ENCODE measurements around the gene SELENBP1. TPM values are rescaled to one million over a fixed set of nuclear protein-coding genes. Genes with fewer than 3 reads are reported as not detected.
A peak's percentile ranks its signal among the peaks of the same experiment; 100 is the strongest.

Gene SELENBP1
- total and polyA plus RNA-seq, 9 of the 15 experiments (the other 6 are each of a cell fraction or from before 2014, with no cell fraction given): 25.8 to 81.2 (median 47.1) TPM

DNA sequence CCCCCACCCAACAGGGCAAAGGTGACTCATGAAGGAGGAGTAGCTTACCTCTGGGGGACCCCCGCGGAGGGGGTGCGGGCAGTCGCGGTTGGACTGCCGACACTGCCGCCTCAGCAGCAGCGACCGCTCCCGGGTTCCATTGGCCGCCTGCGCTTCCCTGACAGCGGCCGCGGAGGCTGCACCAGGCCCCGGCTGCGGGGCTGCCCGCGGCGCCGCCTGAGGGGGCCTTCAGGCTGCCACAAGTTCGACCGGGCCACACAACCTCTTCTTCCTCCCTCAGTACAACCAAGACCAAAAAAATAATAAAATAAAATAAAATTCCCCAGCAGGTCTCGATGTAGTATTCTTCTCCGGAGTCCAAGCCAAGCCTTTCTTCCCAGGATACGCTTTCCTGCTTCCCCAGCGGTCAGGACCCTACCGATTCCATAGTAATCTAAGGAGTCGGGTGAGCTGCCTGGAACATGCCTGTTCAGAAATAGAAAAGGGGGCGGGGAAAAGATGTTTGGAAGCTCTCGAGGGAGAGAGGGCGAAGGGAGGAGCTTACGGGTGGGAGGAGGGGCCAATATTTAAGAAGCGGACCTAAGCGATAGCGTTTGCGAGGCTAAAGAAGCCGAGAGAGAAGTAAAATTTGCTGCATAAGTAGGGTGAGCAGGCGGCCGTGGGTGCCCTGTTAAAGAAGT is 45.1 kb downstream of the SELENBP1 start, which contains the start of gene PI4KB (continued):
- TF ChIP-seq USF1 (CRISPR knock-in tag; IDR thresholded peaks at IDR 0.05) (no peak), HLTF (IDR thresholded peaks at IDR 0.05) (no peak), RREB1 (CRISPR knock-in tag; IDR thresholded peaks at IDR 0.05) (0 out of 2 replicates have a peak, but pooled peaks have one; percentile 6), KHSRP (IDR thresholded peaks at IDR 0.05) (no peak), ZNF583 (CRISPR knock-in tag; IDR thresholded peaks at IDR 0.05) (no peak), HDAC8 (tag; IDR thresholded peaks at IDR 0.05) (no peak), RFX7 (CRISPR knock-in tag; IDR thresholded peaks at IDR 0.05) (no peak), PCBP1 (IDR thresholded peaks at IDR 0.05; ENCODE audit: low read depth, low read length, poor library complexity, severe bottlenecking) (no peak), MCM5 (IDR thresholded peaks at IDR 0.05; ENCODE audit: low read depth) (no peak), TBL1XR1 (IDR thresholded peaks at IDR 0.05; ENCODE audit: low read length in 2 of 2) (no peak; a peak in 1 of 4 replicates), CREB5 (CRISPR knock-in tag; IDR thresholded peaks at IDR 0.05) (no peak), ZNF174 (CRISPR knock-in tag; IDR thresholded peaks at IDR 0.05) (no peak), NR3C1 (CRISPR knock-in tag; IDR thresholded peaks at IDR 0.05) (no peak), NR2C1 (IDR thresholded peaks at IDR 0.05) (no peak), NR2C1 (tag; IDR thresholded peaks at IDR 0.05) (no peak), ZNF253 (CRISPR knock-in tag; conservative IDR thresholded peaks at IDR 0.05) (no peak), ZNF311 (CRISPR knock-in tag; IDR thresholded peaks at IDR 0.05) (no peak), ZNF217 (CRISPR knock-in tag; IDR thresholded peaks at IDR 0.05) (no peak), CHD4 (IDR thresholded peaks at IDR 0.05; ENCODE audit: insufficient read depth, insufficient replicate concordance, low read depth, low read length, poor library complexity, severe bottlenecking) (no peak), KDM5B (IDR thresholded peaks at IDR 0.05; ENCODE audit: insufficient replicate concordance, low read depth, low read length) (peak; percentile 62)
- TF ChIP-seq, protein P1, sequence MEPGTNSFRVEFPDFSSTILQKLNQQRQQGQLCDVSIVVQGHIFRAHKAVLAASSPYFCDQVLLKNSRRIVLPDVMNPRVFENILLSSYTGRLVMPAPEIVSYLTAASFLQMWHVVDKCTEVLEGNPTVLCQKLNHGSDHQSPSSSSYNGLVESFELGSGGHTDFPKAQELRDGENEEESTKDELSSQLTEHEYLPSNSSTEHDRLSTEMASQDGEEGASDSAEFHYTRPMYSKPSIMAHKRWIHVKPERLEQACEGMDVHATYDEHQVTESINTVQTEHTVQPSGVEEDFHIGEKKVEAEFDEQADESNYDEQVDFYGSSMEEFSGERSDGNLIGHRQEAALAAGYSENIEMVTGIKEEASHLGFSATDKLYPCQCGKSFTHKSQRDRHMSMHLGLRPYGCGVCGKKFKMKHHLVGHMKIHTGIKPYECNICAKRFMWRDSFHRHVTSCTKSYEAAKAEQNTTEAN (CRISPR knock-in tag; IDR thresholded peaks at IDR 0.05): no peak
